Astrocyte of the spinal cord (primary cell): ENCODE measurements around the gene C14orf119.

Experiments used
- DNase-seq: peaks from one replicate; pipeline ENCODE4 v3.0.0; 2011; ENCODE audit warnings: low read depth, low spot score
- H3K4me3 ChIP-seq: 2 replicates; pipeline ENCODE4 v1.5.1; 2011; ENCODE audit warnings: low read depth, mild to moderate bottlenecking, low read length, moderate library complexity
- CTCF ChIP-seq: IDR thresholded peaks from 2 replicates; pipeline ENCODE4 v1.5.1; 2012; ENCODE audit warnings: low read depth, mild to moderate bottlenecking, low read length, inconsistent platforms
- in situ Hi-C: cut with HindIII; loops from 2 replicates; pipeline ENCODE4 v1.10.0; 2017; ENCODE audit warnings: low sequenced_read_pairs

The C14orf119 gene

GRCh38 chr14:23147676-23148075 lies 52.4 kb downstream of the C14orf119 start:
- DNase-seq: peak; percentile 31
- no peak for TF ChIP-seq CTCF
- in situ Hi-C loops: no loop called here
- no peak overlapping the region for H3K4me3 ChIP-seq

- TF ChIP-seq CTCF: no peak
- DNase-seq: no peak
- H3K4me3 ChIP-seq: no peak overlapping the region
- in situ Hi-C loops: no loop called here
These were observed 53.4 kb downstream of the C14orf119 start for GRCh38 chr14:23148591-23149249.

GRCh38 chr14:23149745-23150144 lies 54.4 kb downstream of the C14orf119 start:
- in situ Hi-C loops: no loop called here
- no peak overlapping the region for H3K4me3 ChIP-seq
- no peak for DNase-seq
- no peak for TF ChIP-seq CTCF
